Measurements from ENCODE around the gene SLC2A14. TPM values are rescaled to one million over a fixed set of nuclear protein-coding genes. Genes with fewer than 3 reads are reported as not detected.
"Not testable (repeated sequence)": the region's sequence is repeated elsewhere in the genome, so short reads cannot be mapped to it uniquely, and the experiment has no call there.

Gene SLC2A14
- not detected in 2 replicates for total RNA-seq (2014; rRNA removed; shearing (Covaris generic))

GRCh38 chr12:7872566-7873319 is at the start of gene SLC2A14:
TSS of gene SLC2A14 (minus strand) at chr12:7872915. CDS start at chr12:7869880, 3,035 bp downstream.
- no peak for DNase-seq (ENCODE audit: low read depth)

- not testable (repeated sequence) for DNase-seq (ENCODE audit: low read depth)
Measured at GRCh38 chr12:7921181-7921580, 48.5 kb upstream of the SLC2A14 start.

DNA sequence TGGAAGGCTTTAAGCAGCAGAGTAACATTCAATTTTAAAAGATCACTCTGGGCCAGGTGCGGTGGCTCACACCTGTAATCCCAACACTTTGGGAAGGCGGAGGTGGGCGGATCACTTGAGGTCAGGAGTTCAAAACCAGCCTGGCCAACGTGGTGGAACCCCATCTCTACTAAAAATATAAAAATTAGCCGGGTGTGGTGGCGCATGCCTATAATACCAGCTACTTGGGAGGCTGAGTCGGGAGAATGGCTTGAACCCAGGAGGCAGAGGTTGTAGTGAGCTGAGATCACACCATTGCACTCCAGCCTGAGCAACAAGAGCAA is 45.5 kb upstream of the SLC2A14 start:
- not testable (repeated sequence) for DNase-seq (ENCODE audit: low read depth)

GRCh38 chr12:7917392-7918267 is 44.9 kb upstream of the SLC2A14 start:
- no peak for DNase-seq (ENCODE audit: low read depth)

- no peak for DNase-seq (ENCODE audit: low read depth)
Measured at GRCh38 chr12:7916936-7917335, 44.2 kb upstream of the SLC2A14 start.

- DNase-seq (ENCODE audit: low read depth) = peak; percentile 13
Measured at GRCh38 chr12:7915661-7916403, 43.1 kb upstream of the SLC2A14 start.

GRCh38 chr12:7910106-7910505 is 37.4 kb upstream of the SLC2A14 start:
- DNase-seq (ENCODE audit: low read depth) = not testable (repeated sequence)

DNA sequence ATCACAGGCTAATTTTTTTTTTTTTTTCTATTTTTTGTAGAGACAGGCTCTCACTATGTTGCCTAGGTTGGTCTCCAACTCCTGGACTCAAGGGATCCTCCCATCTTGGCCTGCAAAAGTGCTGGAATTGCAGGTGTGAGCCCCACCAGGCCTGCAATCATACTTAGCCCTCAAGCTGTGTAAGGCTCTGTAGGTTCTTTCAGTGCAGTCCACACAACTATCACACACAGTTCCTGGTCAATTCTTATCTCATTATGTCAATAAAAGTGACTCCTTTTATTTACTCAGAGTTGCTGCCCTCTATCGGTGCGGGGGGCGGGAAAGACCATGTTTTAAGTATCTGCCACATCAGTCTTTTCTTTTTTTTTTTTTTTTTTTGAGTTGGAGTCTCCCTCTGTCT is 34.3 kb upstream of the SLC2A14 start:
- DNase-seq (ENCODE audit: low read depth) = peak; percentile 78

GRCh38 chr12:7906303-7906702 is 33.6 kb upstream of the SLC2A14 start:
- DNase-seq (ENCODE audit: low read depth) = not testable (repeated sequence)

DNA sequence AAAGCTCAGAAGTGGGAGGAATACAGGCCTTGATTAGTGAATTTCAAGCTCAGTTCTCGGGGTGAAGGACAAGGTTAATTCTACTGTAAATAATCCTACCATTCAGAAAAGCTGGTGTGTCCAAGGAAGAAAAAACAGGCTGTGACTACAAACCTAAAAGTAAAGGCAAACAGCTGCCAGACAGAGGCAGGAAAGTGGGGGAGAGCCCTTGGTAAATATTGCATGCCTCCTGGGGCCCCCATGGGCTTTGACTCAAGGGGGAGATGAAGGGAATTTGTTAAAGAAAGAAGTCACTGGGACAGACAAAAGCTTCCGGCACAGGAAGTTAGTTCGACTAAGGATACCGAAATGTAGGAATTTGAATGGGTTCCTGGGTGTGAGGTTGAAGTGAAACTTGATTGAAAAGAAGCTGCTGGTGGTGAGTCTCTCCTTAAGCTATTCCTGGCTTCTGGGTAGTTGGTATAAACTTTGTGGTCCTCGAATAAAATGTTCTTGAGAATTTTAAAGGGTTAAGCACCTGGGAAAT is 32.9 kb upstream of the SLC2A14 start:
- not testable (repeated sequence) for DNase-seq (ENCODE audit: low read depth)

DNA sequence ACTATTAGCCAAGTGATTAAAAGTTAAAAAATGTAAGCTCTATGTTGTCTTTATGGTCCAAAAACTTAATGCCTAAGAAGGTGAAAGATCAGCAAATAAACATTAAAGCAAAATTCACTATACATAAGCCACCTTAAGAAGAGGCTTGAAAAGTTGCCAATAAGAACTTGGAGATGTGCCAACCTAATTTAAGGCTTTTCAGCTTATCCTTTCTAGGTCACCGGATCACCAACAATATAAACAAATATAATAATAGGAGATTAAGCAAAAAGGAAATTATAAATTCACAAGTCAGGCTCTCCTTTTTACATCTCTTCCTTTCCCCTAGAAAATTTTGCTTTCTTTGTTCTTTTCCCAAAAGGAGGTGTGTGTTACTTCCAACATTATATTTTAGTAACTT is 32.4 kb upstream of the SLC2A14 start:
- no peak for DNase-seq (ENCODE audit: low read depth)

DNA sequence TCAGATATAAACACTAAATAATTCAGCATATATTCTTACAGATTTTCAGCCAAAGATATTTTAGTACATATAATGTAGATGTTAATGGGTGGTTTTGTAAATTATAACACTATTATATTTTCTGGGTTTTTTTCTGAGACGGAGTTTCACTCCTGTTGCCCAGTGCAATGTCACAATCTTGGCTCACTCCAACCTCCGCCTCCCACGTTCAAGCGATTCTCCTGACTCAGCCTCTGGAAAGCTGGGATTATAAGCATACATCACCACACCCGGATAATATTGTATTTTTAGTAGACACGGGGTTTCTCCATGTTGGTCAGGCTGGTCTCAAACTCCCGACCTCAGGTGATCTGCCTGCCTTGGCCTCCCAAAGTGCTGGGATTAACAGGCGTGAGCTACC is 29.7 kb upstream of the SLC2A14 start:
- DNase-seq (ENCODE audit: low read depth) = not testable (repeated sequence)

GRCh38 chr12:7899755-7900154 is 27.0 kb upstream of the SLC2A14 start:
- DNase-seq (ENCODE audit: low read depth) = no peak

GRCh38 chr12:7896726-7897125 is 24.0 kb upstream of the SLC2A14 start:
- DNase-seq (ENCODE audit: low read depth) = not testable (repeated sequence)

GRCh38 chr12:7892186-7892980 is 19.7 kb upstream of the SLC2A14 start:
- DNase-seq (ENCODE audit: low read depth) = no peak

DNA sequence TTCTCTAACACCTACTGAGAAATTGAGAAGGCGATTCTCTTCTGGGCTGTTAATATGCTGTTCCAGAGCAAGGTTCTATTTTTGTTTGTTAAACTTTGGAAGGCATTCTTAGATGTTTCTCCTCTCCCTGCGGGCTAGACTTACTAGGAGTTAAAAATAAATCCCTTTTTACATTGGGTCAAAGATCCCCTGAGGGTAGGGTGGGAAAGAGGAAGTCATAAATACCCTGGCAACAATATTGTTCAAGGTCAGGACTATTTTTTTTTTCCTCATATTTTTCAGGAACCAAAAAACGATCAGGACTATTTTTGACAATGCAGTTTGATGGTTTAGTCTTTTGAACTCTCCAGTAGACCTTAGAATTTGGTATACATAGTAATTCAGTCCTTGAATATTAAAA is 12.0 kb upstream of the SLC2A14 start:
- no peak for DNase-seq (ENCODE audit: low read depth)

GRCh38 chr12:7881736-7882120 is 9.0 kb upstream of the SLC2A14 start:
- DNase-seq (ENCODE audit: low read depth) = not testable (repeated sequence)

DNA sequence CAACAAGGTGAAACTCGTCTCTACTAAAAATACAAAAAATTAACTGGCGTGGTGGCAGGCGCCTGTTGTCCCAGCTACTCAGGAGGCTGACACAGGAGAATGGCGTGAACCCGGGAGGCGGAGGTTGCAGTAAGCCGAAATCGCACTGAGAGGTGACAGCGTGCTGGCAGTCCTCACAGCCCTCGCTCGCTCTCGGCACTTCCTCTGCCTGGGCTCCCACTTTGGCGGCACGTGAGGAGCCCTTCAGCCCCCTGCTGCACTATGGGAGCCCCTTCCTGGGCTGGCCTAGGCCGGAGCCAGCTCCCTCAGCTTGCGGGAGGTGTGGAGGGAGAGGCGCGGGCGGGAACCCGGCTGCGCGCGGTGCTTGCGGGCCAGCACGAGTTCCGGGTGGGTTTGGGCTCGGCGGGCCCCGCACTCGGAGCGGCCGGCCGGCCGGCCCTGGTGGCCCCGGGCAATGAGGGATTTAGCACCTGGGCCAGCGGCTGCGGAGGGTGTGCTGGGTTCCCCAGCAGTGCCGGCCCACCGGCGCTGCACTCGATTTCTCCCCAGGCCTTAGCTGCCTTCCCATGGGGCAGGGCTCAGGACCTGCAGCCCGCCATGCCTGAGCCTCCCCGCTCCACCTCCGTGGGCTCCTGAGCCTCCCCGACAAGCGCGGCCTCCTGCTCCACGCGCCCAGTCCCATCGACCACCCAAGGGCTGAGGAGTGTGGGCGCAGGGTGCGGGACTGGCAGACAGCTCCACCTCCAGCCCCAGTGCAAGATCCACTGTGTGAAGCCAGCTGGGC is 8.4 kb upstream of the SLC2A14 start:
- DNase-seq (ENCODE audit: low read depth) = not testable (repeated sequence)

DNA sequence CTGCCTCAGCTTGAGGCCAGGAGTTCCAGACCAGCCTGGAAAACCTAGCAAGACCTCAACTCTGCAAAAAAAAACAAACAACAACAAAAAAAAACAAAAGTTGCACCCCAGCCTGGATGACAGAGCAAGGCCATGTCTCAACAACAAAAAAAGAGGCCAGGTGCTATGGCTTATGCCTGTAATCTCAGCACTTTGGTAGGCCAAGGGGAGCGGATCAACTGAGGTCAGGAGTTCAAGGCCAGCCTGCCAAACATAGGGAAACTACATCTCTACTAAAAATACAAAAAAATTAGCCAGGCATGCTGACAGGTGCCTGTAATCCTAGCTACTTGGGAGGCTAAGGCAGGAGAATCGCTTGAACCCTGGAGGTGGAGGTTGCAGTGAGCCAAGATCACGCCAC is 6.5 kb upstream of the SLC2A14 start:
- no peak for DNase-seq (ENCODE audit: low read depth)

- DNase-seq (ENCODE audit: low read depth) = no peak
Measured at GRCh38 chr12:7877420-7877819, 4.7 kb upstream of the SLC2A14 start.
